Smooth muscle cell (in vitro differentiated cells): ENCODE results near the gene CRABP1. TPM values are rescaled to one million over a fixed set of nuclear protein-coding genes. Genes with fewer than 3 reads are reported as not detected.

Experiments used
- DNase-seq: peaks from one replicate; lab custom pipeline; 2025; ENCODE audit not compliant: unreplicated experiment; lab: John Stamatoyannopoulos, UW
- H2AFZ ChIP-seq: fragments of 200-600 bp; sonication (generic); 2 replicates; pipeline ENCODE4 v1.6.0; 2016; ENCODE audit warnings: antibody characterized with exemption, low read depth, mild to moderate bottlenecking
- H3F3A ChIP-seq: fragments of 200-600 bp; sonication (generic); 2 replicates; pipeline ENCODE4 v1.6.0; 2017; ENCODE audit warnings: antibody characterized with exemption, low read depth
- H3K27ac ChIP-seq: fragments of 200-600 bp; sonication (generic); 2 replicates; pipeline ENCODE4 v1.5.1; 2016; ENCODE audit warnings: low read depth, mild to moderate bottlenecking
- H3K27me3 ChIP-seq: fragments of 200-600 bp; sonication (generic); 2 replicates; pipeline ENCODE4 v1.6.1; 2016; ENCODE audit warnings: low read depth, mild to moderate bottlenecking
- H3K36me3 ChIP-seq: fragments of 200-600 bp; sonication (generic); 2 replicates; pipeline ENCODE4 v1.5.1; 2016; ENCODE audit warnings: low read depth
- H3K4me1 ChIP-seq: fragments of 200-600 bp; sonication (generic); 2 replicates; pipeline ENCODE4 v1.5.1; 2016; ENCODE audit warnings: low read depth
- H3K4me2 ChIP-seq: fragments of 200-600 bp; sonication (generic); 2 replicates; pipeline ENCODE4 v1.6.0; 2016; ENCODE audit warnings: mild to moderate bottlenecking
- H3K4me3 ChIP-seq: fragments of 200-600 bp; sonication (generic); 2 replicates; pipeline ENCODE4 v1.5.1; 2016; ENCODE audit warnings: mild to moderate bottlenecking
- H3K79me2 ChIP-seq: fragments of 200-600 bp; sonication (generic); 2 replicates; pipeline ENCODE4 v1.6.0; 2016; ENCODE audit warnings: low read depth, mild to moderate bottlenecking
- H3K9ac ChIP-seq: fragments of 200-600 bp; sonication (generic); 2 replicates; pipeline ENCODE4 v1.6.0; 2016; ENCODE audit warnings: low read depth
- H3K9me3 ChIP-seq: fragments of 200-600 bp; sonication (generic); replicated peaks from 2 replicates; pipeline ENCODE4 v1.5.1; 2016; ENCODE audit warnings: low read depth
- H4K20me1 ChIP-seq: fragments of 200-600 bp; sonication (generic); 2 replicates; pipeline ENCODE4 v1.6.0; 2016; ENCODE audit warnings: low read depth
- CTCF ChIP-seq: fragments of 200-600 bp; sonication (generic); IDR thresholded peaks from 2 replicates; pipeline ENCODE4 v1.5.1; 2017; ENCODE audit warnings: borderline replicate concordance, mild to moderate bottlenecking, antibody characterized with exemption; ENCODE audit not compliant: insufficient read depth, poor library complexity, severe bottlenecking
- WGBS: methylation state at CpG from one replicate; pipeline ENCODE4 v1.1.7; 2016; ENCODE audit warnings: low lambda C conversion rate; 5-methylcytosine and 5-hydroxymethylcytosine counted together
- polyA plus RNA-seq: library from polyadenylated mRNA; unstranded; fragments of >200 nt; fragmentation: Nextera tagmentation; extraction: Ambion mirVana; gene quantifications from 2 replicates; pipeline ENCODE4 v1.2.1, GENCODE V29; 2016
- total RNA-seq: library from RNA; depleted of rRNA; stranded (reverse); fragments of >200 nt; gene quantifications from 2 replicates; pipeline ENCODE4 v1.2.3, GENCODE V29; 2014

CRABP1 gene
- total and polyA plus RNA-seq, 2 experiments from 2014 or later, result 8.8 to 12.9 TPM

- no peaks in the 10 kb centered on the region for H3K36me3 ChIP-seq
- WGBS, result 79% methylated on average over 7 of the region's 7 CpGs
- H2AFZ ChIP-seq, result no peak overlapping the region
These were observed 14.9 kb upstream of the CRABP1 start for GRCh38 chr15:78325092-78325843.

GRCh38 chr15:78327466-78327865 lies 12.7 kb upstream of the CRABP1 start:
- Histone ChIP-seq H4K20me1 (no peaks in the 10 kb centered on the region), H3K4me3 (no peak overlapping the region), H3K9ac (no peak overlapping the region), H3K9me3 (no peaks in the 10 kb centered on the region), H3K27me3 (no peaks in the 10 kb centered on the region), H3K27ac (no peak overlapping the region), H3K4me2 (no peak overlapping the region), H2AFZ (no peak overlapping the region), H3K36me3 (no peaks in the 10 kb centered on the region), H3F3A (no peaks in the 10 kb centered on the region), H3K79me2 (no peaks in the 10 kb centered on the region), H3K4me1 (peaks cover 19% of the 10 kb centered on the region)
- no peak for DNase-seq
- no peak for TF ChIP-seq CTCF
- WGBS, result 64% methylated on average over 1 of the region's 1 CpG

More at GRCh38 chr15:78325092-78325843, 14.9 kb upstream of the CRABP1 start:
- Histone ChIP-seq H3K79me2 (no peaks in the 10 kb centered on the region), H3K27me3 (no peaks in the 10 kb centered on the region), H3K9ac (no peak overlapping the region), H4K20me1 (no peaks in the 10 kb centered on the region), H3K4me1 (peaks cover 21% of the 10 kb centered on the region), H3K4me3 (no peak overlapping the region), H3K9me3 (no peaks in the 10 kb centered on the region), H3K4me2 (no peak overlapping the region), H3K27ac (no peak overlapping the region), H3F3A (no peaks in the 10 kb centered on the region)
- TF ChIP-seq CTCF, result no peak
- DNase-seq, result no peak

- Histone ChIP-seq H3K27ac (no peak overlapping the region), H3K9ac (no peak overlapping the region), H3K36me3 (no peaks in the 10 kb centered on the region), H2AFZ (no peak overlapping the region), H3K4me3 (no peak overlapping the region), H3K4me2 (no peak overlapping the region), H3K27me3 (peaks cover 3% of the 10 kb centered on the region), H3K79me2 (no peaks in the 10 kb centered on the region), H3K9me3 (no peaks in the 10 kb centered on the region), H3F3A (no peaks in the 10 kb centered on the region), H3K4me1 (peaks cover 14% of the 10 kb centered on the region), H4K20me1 (no peaks in the 10 kb centered on the region)
- DNase-seq, result no peak
- 55% methylated on average over 4 of the region's 4 CpGs for WGBS
- no peak for TF ChIP-seq CTCF
These were observed 10.5 kb upstream of the CRABP1 start for GRCh38 chr15:78329625-78330024.

- Histone ChIP-seq H3K4me3 (no peak overlapping the region), H3K4me1 (peaks cover 7% of the 10 kb centered on the region), H3K79me2 (no peaks in the 10 kb centered on the region), H3K36me3 (no peaks in the 10 kb centered on the region), H2AFZ (no peak overlapping the region), H4K20me1 (no peaks in the 10 kb centered on the region), H3F3A (no peaks in the 10 kb centered on the region), H3K27ac (no peak overlapping the region), H3K9me3 (no peaks in the 10 kb centered on the region), H3K9ac (no peak overlapping the region), H3K27me3 (peaks cover 54% of the 10 kb centered on the region), H3K4me2 (no peak overlapping the region)
- no peak for DNase-seq
- 90% methylated on average over 3 of the region's 3 CpGs for WGBS
- no peak for TF ChIP-seq CTCF
These were observed 5.3 kb upstream of the CRABP1 start for GRCh38 chr15:78334845-78335244.
